Measurements from ENCODE around the gene DDX50.

DNA sequence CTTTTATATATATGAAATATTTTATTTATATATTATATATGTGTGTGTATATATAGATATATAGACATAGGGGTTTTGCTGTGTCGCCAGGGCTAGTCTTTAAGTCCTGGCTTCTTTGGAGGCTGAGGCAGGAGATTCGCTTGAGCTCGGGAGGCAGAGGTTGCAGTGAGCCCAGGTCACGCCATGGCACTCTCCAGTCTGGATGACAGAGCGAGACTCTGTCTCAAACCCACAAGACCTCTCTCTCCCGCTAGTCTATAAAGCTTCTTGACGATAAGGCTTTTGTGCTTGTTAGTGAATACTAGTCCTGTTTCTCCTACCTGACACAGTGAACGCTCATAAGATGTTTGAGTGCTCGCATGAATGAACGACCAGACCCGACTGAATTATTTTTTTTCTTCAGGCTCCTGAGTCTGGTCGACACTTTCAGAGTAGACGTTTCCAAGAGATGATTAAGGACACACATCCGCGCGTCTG, 54.3 kb downstream of the DDX50 start:
- TF ChIP-seq, protein P1, sequence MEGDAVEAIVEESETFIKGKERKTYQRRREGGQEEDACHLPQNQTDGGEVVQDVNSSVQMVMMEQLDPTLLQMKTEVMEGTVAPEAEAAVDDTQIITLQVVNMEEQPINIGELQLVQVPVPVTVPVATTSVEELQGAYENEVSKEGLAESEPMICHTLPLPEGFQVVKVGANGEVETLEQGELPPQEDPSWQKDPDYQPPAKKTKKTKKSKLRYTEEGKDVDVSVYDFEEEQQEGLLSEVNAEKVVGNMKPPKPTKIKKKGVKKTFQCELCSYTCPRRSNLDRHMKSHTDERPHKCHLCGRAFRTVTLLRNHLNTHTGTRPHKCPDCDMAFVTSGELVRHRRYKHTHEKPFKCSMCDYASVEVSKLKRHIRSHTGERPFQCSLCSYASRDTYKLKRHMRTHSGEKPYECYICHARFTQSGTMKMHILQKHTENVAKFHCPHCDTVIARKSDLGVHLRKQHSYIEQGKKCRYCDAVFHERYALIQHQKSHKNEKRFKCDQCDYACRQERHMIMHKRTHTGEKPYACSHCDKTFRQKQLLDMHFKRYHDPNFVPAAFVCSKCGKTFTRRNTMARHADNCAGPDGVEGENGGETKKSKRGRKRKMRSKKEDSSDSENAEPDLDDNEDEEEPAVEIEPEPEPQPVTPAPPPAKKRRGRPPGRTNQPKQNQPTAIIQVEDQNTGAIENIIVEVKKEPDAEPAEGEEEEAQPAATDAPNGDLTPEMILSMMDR (IDR thresholded peaks at IDR 0.05), result no peak
- no peak for TF ChIP-seq ZFX (IDR thresholded peaks at IDR 0.05; ENCODE audit: borderline replicate concordance)

All from 22Rv1 (cell line).